NAMALWA (cell line): ENCODE measurements around the gene ACIN1.
"Not testable (repeated sequence)": the region's sequence is repeated elsewhere in the genome, so short reads cannot be mapped to it uniquely, and the experiment has no call there.

Source experiments
- DNase-seq: peaks from one replicate; pipeline ENCODE4 v3.0.0-alpha.2; 2015; ENCODE audit warnings: low spot score

Gene ACIN1

DNA sequence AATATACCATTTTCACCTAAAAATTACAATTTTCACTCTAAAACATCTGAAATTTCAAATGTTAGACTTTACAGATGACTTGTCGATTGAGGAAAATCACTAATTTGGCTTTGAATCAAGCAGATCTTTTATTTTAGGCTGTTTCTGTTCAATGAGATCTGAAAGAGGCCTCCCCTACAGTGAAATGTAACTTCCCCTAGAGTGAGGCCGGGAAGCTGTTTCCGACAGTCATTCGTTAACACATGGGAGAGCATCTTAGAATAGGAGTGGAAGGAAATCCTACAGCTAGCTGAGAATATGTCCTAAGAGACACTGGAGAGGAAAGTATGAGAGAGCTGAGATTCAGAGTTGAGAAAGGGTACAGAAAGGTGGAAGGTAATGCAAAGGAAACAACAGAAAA lies 79.3 kb downstream of the ACIN1 start:
- DNase-seq: no peak

- DNase-seq: not testable (repeated sequence)
These were observed 81.2 kb downstream of the ACIN1 start for GRCh38 chr14:23013749-23014054.

DNA sequence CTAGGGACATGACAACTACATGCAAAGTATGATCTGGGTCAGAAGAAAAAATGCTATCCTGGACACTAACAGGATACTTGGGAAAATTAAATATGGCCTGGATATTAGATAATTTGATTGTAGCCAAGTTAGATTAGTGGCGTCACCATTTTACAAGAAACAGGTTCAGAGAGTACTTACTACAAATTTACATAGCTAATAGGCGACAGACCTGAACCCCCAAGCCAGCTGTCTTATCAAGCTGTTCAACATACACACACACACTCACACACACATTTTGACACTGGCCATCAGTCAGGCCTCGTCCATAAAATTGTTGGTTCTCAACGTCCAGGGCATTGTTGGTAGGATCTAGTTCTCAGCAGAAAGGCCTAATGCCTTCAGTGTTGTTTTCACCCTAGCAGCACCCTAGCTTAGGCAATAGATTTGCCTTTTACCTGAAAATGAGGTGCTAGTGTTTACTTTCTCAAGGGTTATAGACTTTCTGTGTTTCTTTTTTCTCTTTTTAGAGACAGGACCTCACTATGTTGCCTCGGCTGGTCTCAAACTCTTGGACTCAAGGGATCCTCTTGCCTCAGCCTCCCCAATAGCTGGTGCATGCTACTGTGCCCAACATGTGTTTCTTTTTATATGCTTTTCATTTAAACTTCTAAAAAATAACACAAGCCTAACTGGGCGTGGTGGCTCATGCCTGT lies 81.7 kb downstream of the ACIN1 start:
- no peak for DNase-seq

DNA sequence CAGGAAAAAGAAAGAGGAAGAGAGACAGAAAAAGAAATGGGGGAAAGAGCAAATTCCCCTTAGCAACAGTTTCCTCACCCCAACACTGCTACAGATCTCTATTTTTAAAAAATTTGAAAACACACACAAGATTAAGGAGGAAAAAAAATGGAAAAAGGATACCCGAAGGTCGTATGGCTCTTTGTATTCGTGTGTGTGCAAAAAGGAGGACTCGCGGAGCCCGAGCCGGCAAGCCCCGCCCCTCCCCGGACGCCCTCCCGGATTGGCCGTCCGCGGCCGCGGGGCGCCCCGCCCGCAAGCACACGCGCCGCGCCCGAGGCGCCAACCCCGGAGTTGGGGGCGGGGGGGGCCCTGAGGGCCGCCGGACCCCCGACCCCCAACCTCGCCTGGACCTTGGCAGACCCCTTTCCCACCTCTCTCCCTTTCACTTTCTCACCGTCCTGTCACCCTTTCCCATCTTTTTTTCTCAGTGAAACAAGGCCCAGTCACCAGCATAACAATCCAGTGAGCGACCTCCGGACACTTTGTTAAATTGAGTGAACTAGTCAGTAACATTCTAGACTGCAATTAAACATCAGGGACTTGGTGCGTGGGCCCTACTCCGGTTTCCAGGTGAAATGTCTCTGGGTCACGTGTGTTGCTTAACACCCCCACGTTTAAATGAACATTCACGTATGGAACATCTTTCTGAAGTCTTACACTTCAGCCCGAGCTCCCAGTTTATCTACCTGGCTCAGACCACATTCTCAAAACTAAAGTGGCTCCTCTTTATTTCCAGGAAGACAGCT lies 84.8 kb downstream of the ACIN1 start, which contains the start of gene C14orf93:
C14orf93 (minus strand) TSS at position 205 of the 788 bp plus-strand sequence. CDS start 11,120 bp downstream, outside the sequence.
- peak; percentile 80 for DNase-seq

DNA sequence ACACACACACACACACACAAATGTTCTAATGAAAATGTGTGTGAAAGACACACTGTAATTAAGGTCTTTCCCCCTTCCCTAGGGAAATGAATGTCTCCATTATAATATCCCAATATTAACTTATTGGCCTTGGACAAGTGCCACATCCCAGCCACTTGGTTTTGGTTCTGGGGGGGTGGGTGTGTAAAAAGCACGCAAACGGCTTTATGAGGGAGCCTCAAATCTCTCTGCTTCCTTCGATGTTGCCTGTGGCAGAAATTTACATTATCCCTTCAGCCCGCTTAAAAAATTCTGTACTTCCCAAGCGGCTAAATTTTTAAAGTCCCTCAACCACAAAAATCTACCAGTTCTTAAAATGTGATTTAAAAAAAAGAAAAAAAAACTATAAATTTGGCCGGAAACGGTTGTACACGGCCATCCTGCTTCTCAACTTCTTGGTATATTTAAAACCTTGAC lies 85.4 kb downstream of the ACIN1 start:
- DNase-seq: no peak

GRCh38 chr14:23008831-23009230 lies 86.1 kb downstream of the ACIN1 start:
- peak; percentile 55 for DNase-seq
